Measurements from ENCODE around the gene TGM3. TPM values are rescaled to one million over a fixed set of nuclear protein-coding genes. Genes with fewer than 3 reads are reported as not detected.

TGM3 gene
- total RNA-seq, 4 donors from 2014 or later = 64.1 to 130 (median 104) TPM

GRCh38 chr20:2340136-2340535 is 44.3 kb downstream of the TGM3 start:
- DNase-seq (ENCODE audit: low spot score in 2 of 2) = no peak
- 87 to 89% methylated on average over 11 of the region's 11 CpGs for WGBS, 2 donors
- no peak overlapping the region for H3K4me3 ChIP-seq (ENCODE audit: low read depth, poor library complexity, severe bottlenecking)
- intact Hi-C loops (cut with DNase I; ENCODE audit: low total_unique reads) = no loop called here
- TF ChIP-seq CTCF (IDR thresholded peaks at IDR 0.05) (no peak), POLR2A (IDR thresholded peaks at IDR 0.05) (no peak)

- no peak for TF ChIP-seq CTCF (IDR thresholded peaks at IDR 0.05)
- TF ChIP-seq POLR2A (IDR thresholded peaks at IDR 0.05) = no peak
- 92 to 96% methylated on average over 6 of the region's 6 CpGs for WGBS, 2 donors
- no peak overlapping the region for H3K4me3 ChIP-seq (ENCODE audit: low read depth, poor library complexity, severe bottlenecking)
These were observed 45.0 kb downstream of the TGM3 start for GRCh38 chr20:2340823-2341222.

GRCh38 chr20:2341336-2341735 is 45.5 kb downstream of the TGM3 start:
- intact Hi-C loops (cut with DNase I; ENCODE audit: low total_unique reads) = no loop called here
- DNase-seq (ENCODE audit: low spot score in 2 of 2) = peak in 1 of 2 donors; percentile 34

More at GRCh38 chr20:2340823-2341222, 45.0 kb downstream of the TGM3 start:
- peak in 1 of 2 donors; percentile 70 for DNase-seq (ENCODE audit: low spot score in 2 of 2)
- intact Hi-C loops (cut with DNase I; ENCODE audit: low total_unique reads) = no loop called here

GRCh38 chr20:2342243-2342642 is 46.4 kb downstream of the TGM3 start:
- DNase-seq (ENCODE audit: low spot score in 2 of 2) = no peak
- H3K4me3 ChIP-seq (ENCODE audit: low read depth, poor library complexity, severe bottlenecking) = no peak overlapping the region
- WGBS, 2 donors = 46 to 61% methylated on average over 3 of the region's 3 CpGs
- TF ChIP-seq POLR2A (IDR thresholded peaks at IDR 0.05) = no peak
- no peak for TF ChIP-seq CTCF (IDR thresholded peaks at IDR 0.05)
- intact Hi-C loops (cut with DNase I; ENCODE audit: low total_unique reads) = no loop called here

More at GRCh38 chr20:2341336-2341735, 45.5 kb downstream of the TGM3 start:
- WGBS, 2 donors = 75 to 81% methylated on average over 7 of the region's 7 CpGs
- TF ChIP-seq POLR2A (IDR thresholded peaks at IDR 0.05) (no peak), CTCF (IDR thresholded peaks at IDR 0.05) (no peak)
- H3K4me3 ChIP-seq (ENCODE audit: low read depth, poor library complexity, severe bottlenecking) = no peak overlapping the region

- intact Hi-C loops (cut with DNase I; ENCODE audit: low total_unique reads) = no loop called here
- no peak for DNase-seq (ENCODE audit: low spot score in 2 of 2)
- TF ChIP-seq CTCF (IDR thresholded peaks at IDR 0.05) (no peak), POLR2A (IDR thresholded peaks at IDR 0.05) (no peak)
- 36 to 69% methylated on average over 3 of the region's 3 CpGs for WGBS, 2 donors
- H3K4me3 ChIP-seq (ENCODE audit: low read depth, poor library complexity, severe bottlenecking) = no peak overlapping the region
These were observed 50.4 kb downstream of the TGM3 start for GRCh38 chr20:2346188-2346587.

GRCh38 chr20:2348336-2348735 is 52.5 kb downstream of the TGM3 start:
- WGBS, 2 donors = 72 to 79% methylated on average over 5 of the region's 5 CpGs
- TF ChIP-seq POLR2A (IDR thresholded peaks at IDR 0.05) (no peak), CTCF (IDR thresholded peaks at IDR 0.05) (no peak)
- DNase-seq (ENCODE audit: low spot score in 2 of 2) = peak in 1 of 2 donors; percentile 68
- intact Hi-C loops (cut with DNase I; ENCODE audit: low total_unique reads) = no loop called here
- H3K4me3 ChIP-seq (ENCODE audit: low read depth, poor library complexity, severe bottlenecking) = no peak overlapping the region

All from lower leg skin (tissue), 4 donors.